Stimulated activated CD4-positive, alpha-beta T cell treated with anti-CD3 and anti-CD28 coated beads, Interleukin-4, amount 100 ng/mL, for 1 hour (primary cell): ENCODE measurements around the gene MFSD2A.
"Not testable (repeated sequence)": the region's sequence is repeated elsewhere in the genome, so short reads cannot be mapped to it uniquely, and the experiment has no call there.

Experiments
- DNase-seq: peaks from one replicate; pipeline ENCODE4 v3.0.0-alpha.2; 2020

MFSD2A gene

DNA sequence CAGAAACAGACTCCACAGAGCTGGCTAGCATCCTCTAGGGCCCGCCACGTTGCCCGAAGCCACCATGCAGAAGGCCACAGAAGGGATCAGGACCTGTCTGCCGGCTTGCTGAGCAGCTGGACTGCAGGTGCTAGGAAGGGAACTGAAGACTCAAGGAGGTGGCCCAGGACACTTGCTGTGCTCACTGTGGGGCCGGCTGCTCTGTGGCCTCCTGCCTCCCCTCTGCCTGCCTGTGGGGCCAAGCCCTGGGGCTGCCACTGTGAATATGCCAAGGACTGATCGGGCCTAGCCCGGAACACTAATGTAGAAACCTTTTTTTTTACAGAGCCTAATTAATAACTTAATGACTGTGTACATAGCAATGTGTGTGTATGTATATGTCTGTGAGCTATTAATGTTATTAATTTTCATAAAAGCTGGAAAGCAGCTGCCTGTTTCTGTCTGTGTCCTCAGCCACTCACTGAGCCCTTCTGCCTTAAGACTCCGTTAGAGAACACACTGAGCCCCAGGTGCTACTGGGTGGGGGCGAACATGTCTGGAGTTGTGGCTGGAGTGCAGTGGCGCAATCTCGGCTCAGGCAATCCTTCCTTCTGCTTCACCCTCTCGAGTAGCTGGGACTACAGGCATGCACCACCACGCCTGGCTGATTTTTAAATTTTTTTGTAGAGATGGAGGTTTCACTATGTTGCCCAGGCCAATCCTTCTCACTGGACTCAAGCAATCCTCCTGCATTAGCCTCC, 14.8 kb downstream of the MFSD2A start:
- DNase-seq: no peak

DNA sequence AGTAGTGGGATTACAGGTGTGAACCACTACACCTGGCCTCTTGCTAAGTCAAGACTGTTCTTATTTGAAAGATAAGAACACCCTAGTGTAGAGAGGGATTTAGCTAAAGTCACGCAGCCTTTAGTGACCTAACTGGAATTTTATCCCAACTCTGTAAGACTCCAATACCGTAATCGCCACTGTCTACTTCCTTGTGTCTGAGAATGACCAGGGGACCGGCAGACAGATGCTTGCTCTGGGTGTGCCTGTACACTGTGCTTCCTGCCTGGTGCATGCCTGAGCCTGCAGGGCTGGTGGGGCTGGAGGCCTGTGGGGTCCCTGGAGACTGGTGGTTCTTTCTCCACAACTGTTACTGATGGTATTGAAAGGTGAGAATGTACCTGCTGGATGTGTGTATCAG, 15.3 kb downstream of the MFSD2A start:
- DNase-seq: no peak

DNA sequence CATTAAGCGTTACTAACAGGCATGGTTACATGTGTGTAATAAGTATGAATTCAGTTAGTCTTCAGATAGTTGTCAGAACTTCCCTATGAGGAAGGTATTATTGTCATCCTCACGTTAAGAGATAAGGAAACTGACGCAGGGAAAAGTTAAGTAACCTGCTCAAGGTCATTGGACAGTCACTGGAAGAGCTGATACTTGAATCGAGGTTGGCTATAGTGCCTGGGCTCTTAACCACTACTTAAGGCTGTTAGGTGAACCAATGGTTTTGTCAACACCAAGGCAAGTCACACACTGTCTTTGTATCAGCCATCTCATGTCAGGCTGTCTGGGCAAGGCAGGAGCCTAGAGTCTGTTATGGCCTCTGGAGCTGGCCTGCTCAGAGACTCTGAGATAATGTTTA, 16.2 kb downstream of the MFSD2A start:
- no peak for DNase-seq

DNA sequence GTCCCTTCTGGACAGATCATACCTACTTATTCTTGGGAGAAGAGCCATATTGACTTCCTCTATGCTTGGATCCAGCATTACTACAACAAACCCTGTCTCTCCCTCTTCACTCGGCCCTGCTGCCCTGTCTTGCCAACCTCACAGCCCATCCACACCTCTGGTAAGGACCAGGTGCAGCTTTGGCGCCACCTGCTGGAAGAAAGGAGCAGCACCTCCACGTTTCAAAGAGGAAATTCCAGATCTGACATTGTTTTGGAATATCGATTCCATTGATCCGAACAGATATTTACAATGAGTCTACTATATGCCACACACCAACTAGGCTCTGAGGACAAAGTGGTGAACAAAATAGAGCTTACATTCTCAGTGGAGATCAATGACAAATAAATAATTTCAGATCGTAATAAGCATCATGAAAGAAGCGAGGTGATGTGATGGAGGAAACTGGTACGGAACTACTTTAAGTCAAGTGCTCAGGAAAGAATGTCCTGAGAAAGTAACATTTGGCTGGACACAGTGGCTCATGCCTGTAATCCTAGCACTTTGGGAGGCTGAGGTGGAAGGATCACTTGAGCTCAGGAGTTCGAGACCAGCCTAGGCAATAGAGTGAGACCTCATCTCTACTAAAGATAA, 18.7 kb downstream of the MFSD2A start:
- peak; percentile 73 for DNase-seq

DNA sequence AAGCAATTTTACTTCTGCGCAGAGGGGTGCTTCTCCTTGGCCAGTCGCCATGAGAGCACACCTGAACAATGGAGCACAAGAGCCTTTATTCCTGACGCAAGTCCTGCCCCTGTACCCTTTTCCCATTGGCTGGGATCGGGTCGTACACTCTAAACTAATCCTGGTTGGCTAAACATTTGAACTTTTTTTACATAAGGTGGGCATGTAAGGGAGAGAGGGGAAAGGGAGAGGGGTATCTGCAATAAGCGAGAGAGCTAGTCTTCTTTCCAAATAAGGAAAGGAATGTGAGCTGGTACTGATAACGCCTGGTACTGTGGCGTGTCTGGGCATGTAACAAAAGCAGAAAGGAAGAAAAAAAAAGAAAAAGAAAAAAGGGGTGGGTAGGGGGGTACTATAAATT, 21.8 kb downstream of the MFSD2A start:
- DNase-seq: no peak

DNA sequence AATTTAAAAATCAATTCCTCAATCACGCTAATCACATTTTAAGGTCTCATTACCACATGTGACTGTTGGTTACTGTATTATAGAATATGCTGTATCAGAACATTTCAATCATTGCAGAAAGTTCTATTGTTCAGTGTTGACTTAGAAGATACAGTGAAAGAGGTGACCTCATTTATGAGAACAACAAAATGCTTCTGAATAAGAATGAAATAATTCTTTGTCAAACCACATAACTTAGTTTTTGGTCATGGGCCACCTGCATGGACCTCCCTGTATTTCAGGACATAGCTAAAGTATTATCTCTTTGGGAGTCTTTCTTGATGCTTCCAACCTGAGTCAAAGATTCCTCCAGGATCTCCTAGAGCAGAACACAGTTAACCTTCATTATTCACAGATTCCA, 22.3 kb downstream of the MFSD2A start:
- no peak for DNase-seq

DNA sequence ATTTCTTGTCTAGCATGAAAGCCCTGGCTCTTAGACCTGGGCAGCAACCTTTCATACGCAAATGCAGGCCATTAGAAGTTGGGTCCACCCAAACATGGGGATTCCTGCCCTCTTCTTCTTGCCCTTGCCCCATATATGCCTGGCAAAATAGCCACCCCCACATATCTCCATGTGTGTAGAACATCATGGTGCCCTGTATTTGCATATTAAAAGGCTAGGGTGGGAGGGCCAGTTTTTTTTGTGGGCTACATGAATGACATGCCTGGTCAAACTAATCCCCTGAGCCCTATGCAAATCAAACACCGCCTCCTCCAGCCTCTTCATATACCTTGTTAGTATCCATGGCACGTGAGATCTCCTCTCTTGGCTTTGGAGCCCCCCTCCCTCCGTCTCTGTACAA, 24.7 kb downstream of the MFSD2A start:
- no peak for DNase-seq

DNA sequence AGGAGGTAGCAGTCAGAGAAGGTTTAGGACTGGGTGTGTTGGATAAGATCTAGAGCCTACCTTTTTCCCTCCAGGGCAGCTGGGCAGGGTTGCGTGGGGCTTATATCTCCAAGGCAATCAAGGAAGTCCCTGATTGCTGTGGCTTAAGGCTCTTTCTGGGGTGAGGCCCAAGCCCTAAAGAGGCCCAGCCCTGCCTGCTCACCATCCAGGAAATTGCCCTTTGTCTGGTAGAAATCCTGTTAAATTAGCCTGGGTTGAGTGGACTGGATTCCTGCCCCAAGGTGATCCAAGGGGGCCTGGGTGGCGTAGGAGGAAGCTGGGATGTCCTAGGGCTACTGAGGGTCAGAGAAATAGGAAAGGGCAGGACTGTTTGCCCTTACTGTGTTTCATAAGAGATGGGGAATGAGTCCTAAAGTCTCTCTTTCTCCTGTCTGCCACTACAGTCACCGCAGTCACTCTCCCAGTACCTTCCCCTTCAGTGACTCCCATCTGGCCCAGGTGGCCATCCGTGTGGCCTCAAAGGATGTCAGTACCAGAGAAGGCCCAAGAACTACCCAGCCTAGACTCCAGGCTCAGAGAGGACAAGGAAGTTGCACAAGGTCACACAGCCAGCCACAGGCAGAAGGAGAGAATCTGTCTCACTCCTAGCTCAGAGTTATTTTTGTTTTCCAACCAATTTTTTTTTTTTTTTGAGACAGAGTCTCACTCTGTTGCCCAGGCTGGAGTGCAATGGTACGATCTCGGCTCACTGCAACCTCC, 25.8 kb downstream of the MFSD2A start:
- no peak for DNase-seq

DNA sequence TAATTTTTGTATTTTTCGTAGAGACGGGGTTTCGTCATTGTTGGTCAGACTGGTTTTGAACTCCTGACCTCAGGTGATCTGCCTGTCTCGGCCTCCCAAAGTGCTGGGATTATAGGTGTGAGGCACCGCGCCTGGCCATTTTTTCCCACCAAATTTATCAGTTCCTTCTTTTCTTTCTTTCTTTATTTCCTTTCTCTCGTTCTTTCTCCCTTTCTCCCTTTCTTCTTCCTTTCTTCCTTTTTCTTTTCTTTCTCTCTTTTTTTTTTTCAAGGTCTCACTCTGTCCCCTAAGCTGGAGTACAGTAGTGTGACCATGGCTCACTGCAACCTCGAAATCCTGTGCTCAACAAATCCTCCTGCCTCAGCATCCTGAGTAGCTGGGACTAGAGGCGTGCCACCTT, 26.4 kb downstream of the MFSD2A start:
- no peak for DNase-seq

DNA sequence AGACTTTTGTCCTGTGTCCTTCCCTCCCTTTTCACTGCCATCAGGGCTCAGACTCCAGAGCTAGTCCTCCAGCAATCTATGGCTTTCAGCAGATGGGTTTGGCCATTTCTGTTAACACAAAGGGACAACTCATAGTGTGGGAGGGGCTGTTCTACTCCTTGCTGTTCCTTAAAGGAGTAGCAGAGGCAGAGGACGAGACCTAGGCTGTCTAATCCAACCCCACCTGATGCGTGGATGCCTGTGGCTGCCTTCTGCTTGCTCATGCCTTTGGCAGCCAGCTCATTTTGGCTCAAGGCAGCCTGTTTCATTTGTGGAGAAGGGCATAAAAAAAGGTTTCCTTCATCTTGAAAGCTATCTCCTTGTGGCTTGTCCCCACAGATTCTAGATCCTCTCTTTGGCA, 27.0 kb downstream of the MFSD2A start:
- DNase-seq: no peak

DNA sequence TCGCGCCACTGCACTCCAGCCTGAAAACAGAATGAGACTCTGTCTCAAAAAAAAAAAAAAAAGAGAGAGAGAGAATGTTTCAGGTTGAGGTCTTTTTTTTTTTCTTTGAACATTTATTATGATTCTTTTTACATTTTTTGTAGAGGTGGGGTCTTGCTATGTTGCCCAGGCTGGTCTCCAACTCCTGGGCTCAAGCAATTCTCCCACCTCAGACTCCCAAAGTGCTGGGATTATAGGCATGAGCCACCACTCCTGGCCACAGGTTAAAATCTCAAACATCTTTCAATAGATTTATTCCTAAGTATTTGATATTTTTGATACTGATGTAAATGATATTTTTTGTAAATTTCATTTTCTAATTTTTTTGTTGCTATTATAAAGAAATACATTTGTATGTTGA, 29.5 kb downstream of the MFSD2A start:
- DNase-seq: not testable (repeated sequence)

DNA sequence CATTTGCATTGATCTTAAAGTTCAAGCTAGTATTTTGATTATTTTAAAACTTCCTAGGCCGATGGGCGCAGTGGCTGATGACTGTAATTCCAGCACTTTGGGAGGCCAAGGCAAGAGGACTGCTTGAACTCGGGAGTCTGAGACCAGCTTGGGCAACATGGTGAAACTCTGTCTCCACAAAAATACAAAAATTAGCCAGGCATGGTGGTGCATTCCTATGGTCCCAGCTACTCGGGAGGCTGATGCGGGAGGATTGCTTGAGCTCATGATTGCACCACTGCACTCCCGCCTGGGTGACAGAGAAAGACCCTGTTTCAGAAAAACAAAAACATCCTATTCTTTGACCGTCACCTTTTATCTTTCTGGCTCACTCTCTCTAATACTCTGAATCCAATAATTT, 30.0 kb downstream of the MFSD2A start:
- DNase-seq: no peak

DNA sequence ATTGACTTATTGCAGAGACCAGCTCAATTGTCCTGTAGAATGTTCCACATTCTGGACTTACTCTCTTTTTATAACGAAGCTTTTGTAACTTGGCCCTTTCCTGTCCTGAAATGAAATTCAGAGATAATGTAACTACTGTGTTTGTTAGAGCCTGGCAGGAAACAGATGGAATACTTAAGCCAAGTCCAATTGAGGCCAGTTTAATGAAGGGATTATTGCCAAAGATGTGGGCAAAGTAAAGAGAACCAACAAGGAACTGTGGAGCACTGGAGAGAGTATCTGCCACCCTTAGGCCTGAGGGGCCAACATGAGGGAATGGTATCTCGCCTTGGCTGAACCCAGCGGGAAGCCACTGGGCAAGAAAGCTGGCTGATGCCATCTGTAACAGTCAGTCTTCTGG, 32.9 kb downstream of the MFSD2A start:
- no peak for DNase-seq

DNA sequence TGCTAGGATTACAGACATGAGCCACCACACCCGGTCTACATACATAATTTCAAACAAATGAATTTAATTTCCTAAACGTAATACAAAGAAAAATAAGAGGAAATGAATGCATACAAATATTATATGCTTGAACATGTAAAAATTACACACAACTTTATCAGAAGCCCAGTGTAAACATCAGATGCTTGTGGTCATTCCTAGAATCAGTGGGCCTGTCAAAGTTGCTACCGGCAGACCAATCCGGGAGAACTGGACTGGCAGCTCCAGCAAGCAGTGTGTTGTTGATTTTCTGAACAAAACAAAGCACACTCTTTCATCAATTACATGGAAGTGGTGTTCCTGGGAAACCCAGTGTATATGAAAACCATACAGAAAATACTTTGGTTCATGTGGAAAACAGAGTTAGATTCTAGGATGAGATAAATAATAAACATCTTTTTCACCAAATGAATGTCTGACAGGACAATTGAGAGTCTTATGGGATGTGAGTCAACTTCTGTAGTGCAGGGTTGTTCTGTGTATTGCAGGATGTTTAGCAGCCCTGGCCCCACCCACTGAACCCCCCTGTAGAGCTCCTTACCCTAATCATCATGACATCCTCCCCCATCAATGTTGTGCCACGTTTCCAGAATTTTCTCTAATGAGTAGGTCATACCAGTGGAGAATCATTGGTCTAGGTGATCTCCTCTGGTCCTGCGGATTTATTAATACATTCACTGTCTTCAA, 33.8 kb downstream of the MFSD2A start:
- DNase-seq: no peak

DNA sequence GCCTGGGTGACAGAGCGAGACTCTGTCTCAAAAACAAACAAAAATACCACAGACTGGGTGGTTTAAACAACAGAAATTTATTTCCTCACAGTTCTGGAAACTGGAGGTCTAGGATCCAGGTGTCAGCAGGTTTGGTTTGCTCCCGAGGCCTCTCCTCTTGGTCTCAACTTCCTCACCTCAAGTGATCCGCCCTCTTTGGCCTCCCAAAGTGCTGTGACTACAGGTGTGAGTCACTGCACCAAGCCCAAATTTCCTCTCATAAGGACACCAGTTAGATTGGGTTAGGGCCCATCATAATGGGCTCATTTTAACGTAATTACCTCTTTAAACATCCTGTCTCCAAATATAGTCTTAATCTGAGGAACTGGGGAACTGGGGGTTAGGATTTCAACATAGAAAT, 35.5 kb downstream of the MFSD2A start:
- DNase-seq: no peak

DNA sequence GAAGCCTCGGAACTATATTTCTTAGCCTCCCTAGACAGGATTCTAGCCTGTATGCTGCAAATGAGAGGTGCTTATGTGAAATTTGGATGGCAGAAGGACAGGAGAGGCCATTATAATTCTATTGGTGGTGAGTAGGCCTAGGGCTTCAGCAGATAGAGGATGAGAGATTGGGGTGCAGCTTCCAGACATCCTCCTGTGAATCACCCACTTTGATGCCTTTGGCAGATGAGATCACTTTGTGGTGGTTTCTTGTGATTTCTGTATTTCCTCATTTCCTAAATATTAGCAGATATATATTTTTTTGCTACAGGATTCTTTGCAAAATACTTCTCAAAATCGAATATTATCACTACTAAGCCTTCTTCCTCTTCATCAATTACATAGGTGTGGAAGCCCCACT, 37.3 kb downstream of the MFSD2A start:
- DNase-seq: no peak

DNA sequence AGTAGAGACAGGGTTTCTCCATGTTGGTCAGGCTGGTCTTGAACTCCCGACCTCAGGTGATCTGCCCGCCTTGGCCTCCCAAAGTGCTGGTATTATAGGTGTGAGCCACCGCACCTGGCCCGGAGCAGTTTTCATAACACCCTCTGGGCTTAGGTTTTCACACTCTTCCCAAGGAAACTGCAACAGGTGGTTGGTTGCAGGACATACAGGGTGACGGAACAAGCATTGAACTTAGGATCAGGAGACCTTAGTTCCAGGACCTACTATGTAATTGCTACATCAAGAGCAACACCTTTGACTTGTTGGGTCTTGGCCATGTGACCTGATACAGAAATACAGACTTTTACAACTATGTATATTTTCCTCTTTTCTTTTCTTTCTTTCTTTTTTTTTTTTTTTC, 37.9 kb downstream of the MFSD2A start:
- no peak for DNase-seq

DNA sequence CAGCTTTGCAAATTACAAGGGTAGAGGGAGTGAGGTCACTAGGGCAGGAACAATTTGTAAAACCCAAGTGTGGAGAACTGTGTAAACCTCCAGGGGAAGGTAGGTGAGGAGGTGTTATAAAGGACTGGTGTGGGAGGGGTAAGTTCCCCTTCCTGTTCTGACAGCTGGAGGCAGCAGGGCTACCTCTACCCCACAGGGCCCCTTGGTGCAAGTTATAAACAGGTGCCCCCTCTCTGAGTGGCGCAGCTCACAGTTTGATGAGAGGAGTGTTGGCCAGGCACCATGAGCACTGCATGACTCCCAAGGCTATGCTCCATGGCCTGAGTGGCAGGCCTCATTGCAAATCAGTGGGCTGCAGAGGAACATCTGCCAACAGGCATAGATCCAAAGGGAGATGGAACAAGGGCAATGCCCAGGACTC, 41.0 kb downstream of the MFSD2A start:
- DNase-seq: no peak

DNA sequence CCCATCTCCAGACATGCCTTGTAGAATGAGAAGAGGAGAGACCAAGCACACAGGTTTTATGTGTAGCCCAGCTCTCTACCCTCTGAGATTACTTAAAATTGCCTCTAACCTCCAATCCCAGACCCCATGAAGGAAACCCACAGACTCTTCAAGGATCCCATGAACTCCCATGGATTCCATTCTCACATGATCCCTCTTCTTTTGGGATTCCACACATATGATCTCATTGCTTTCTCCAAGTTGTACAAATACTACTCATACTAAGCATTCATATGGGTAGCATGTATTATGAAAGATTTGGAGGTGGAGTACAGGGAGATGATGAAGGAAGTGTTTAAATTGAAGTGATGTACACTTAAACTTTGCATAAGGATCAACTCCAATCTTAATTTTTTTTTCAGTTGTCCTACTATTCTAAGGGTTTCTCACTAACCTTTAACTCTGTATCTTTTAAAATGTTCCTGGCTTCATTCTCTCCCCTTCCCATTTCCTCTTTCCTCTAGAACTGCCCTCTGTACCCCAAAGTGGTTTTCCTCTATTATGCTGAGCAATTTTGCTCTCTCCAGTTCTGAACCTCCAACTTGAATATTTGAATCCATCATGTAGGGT, 41.6 kb downstream of the MFSD2A start:
- DNase-seq: no peak

DNA sequence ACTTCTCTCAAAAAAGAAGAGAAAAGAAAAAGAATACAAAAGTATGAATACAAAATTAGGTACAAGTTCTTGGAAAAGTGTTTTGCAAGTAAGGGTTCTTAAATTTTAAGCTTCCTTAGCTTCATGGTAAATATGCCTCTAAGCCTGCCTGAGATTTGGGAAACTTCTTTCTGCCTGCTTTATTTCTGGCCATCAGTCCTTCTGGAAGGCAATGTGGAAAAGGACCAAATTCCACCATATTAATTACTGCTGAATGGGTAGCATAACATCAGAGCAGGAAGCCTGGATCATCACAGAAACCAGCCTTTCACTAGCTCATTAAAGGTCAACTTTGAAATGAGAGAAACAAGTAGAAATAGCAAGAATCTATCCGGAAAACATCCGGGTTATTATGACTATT, 46.5 kb downstream of the MFSD2A start:
- DNase-seq: no peak

DNA sequence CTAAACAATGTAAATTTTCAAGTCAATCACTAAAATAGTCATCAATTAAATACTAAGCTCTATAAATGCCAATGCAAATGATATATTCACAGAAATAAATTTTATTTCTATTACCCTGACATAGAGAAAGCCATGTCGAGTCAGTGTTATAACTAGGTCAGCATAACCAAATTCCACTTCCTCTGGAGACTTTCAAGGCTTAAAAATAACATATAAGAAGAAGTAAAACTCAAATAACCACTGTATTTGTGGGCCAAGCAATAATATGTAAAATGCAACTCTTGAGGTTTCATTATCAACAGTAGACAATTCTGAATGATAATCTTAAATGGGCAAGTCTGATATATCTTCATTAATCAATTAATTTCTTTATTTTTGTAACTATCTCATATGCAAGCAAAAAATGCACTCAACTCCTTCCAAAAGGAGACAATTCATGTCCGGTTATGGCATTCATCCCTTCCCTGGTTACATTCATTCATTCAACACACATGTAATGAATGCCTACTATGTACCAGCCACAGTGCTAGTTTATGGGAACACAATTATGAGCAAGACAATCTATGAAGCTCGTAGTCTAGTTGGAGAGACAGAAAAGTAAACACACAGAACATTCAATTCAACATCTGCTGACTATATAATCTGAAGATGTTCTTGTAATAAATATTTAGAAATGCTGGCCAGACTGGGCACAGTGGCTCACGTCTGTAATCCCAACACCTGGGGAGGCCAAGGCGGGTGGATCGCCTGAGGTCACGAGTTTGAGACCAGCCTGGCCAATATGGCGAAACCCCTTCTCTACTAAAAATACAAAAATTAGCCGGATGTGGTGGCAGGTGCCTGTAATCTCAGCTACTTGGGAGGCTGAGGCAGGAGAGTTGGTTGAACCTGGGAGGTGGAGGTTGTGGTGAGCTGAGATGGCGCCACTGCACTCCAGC, 48.5 kb downstream of the MFSD2A start:
- no peak for DNase-seq

DNA sequence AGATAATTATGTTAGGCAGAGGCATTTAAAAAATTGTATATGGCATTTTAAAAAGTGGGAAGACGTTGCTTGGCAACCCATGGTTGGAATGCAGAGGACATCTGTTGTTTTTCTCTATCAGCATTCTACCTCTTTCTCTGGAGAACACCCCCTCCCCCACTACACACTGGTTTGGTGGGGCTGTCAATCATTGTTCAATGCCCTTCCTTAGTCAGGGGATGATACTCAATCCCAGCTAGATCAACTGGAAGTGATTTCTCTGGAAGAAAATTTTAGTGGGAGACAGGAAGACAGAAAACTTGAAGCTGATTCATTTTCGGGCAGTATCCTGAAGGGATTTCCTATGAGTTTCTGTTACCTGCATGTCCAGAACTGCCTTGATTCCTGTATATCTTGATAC, 49.9 kb downstream of the MFSD2A start:
- no peak for DNase-seq
